ENCODE measurements around the gene CTU2. TPM values are rescaled to one million over a fixed set of nuclear protein-coding genes. Genes with fewer than 3 reads are reported as not detected.

Gene CTU2
- total and polyA plus RNA-seq, 9 of the 15 experiments (the other 6 are each of a cell fraction or from before 2014, with no cell fraction given), result 1.3 to 105 (median 23.2) TPM

GRCh38 chr16:88686439-88687253 is 19.7 kb upstream of the CTU2 start, which contains the start of gene SNAI3 (continued):
- TF ChIP-seq ZNF407 (IDR thresholded peaks at IDR 0.05; ENCODE audit: low read depth) (no peak), TCFL5 (CRISPR knock-in tag; conservative IDR thresholded peaks at IDR 0.05) (no peak), ZNF507 (tag; conservative IDR thresholded peaks at IDR 0.05) (no peak), RBM17 (IDR thresholded peaks at IDR 0.05; ENCODE audit: borderline replicate concordance, low read depth, low read length) (no peak), SAFB (IDR thresholded peaks at IDR 0.05; ENCODE audit: borderline replicate concordance, low read depth, low read length) (peak; percentile 75; the same call in 1 of the 2 replicates), TCF7L2 (IDR thresholded peaks at IDR 0.05; ENCODE audit: low read depth, low read length) (no peak), ZBTB7A (IDR thresholded peaks at IDR 0.05; ENCODE audit: borderline replicate concordance, control insufficient read depth, low read depth, low read length) (peak; percentile 91; the same call in 1 of the 2 replicates), FOSL1 (tag; conservative IDR thresholded peaks at IDR 0.05) (no peak), EP400 (IDR thresholded peaks at IDR 0.05) (no peak), EZH2 (IDR thresholded peaks at IDR 0.05; ENCODE audit: borderline replicate concordance, low read depth, low read length) (no peak), SMARCA4 (IDR thresholded peaks at IDR 0.05) (no peak), TRIM24 (IDR thresholded peaks at IDR 0.05) (0 out of 4 replicates have a peak, but pooled peaks of 1 of the 2 experiments have one; percentile 21)
- TF ChIP-seq, protein P1, sequence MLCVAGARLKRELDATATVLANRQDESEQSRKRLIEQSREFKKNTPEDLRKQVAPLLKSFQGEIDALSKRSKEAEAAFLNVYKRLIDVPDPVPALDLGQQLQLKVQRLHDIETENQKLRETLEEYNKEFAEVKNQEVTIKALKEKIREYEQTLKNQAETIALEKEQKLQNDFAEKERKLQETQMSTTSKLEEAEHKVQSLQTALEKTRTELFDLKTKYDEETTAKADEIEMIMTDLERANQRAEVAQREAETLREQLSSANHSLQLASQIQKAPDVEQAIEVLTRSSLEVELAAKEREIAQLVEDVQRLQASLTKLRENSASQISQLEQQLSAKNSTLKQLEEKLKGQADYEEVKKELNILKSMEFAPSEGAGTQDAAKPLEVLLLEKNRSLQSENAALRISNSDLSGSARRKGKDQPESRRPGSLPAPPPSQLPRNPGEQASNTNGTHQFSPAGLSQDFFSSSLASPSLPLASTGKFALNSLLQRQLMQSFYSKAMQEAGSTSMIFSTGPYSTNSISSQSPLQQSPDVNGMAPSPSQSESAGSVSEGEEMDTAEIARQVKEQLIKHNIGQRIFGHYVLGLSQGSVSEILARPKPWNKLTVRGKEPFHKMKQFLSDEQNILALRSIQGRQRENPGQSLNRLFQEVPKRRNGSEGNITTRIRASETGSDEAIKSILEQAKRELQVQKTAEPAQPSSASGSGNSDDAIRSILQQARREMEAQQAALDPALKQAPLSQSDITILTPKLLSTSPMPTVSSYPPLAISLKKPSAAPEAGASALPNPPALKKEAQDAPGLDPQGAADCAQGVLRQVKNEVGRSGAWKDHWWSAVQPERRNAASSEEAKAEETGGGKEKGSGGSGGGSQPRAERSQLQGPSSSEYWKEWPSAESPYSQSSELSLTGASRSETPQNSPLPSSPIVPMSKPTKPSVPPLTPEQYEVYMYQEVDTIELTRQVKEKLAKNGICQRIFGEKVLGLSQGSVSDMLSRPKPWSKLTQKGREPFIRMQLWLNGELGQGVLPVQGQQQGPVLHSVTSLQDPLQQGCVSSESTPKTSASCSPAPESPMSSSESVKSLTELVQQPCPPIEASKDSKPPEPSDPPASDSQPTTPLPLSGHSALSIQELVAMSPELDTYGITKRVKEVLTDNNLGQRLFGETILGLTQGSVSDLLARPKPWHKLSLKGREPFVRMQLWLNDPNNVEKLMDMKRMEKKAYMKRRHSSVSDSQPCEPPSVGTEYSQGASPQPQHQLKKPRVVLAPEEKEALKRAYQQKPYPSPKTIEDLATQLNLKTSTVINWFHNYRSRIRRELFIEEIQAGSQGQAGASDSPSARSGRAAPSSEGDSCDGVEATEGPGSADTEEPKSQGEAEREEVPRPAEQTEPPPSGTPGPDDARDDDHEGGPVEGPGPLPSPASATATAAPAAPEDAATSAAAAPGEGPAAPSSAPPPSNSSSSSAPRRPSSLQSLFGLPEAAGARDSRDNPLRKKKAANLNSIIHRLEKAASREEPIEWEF (CRISPR knock-in tag; IDR thresholded peaks at IDR 0.05), result no peak
